Measurements from ENCODE around the gene ZFY.

DNA sequence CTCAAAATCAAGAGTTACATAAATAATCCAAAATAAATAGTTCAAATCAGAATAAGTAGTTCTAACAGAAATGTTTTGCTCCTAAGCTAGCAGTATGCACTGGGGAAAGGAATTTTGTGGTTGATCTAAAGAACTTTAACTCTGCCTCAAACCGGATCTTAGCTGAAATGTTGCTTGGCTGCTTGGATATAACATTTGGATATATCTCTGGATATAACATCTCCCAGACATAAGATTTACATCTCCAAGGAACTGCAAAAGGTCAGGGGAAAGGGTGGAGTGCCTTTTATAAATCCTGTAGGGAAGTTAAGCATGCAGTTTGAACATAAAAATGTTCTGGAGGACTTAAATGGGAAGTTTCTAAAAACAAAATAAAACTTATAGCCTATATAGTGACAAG is 83.4 kb downstream of the ZFY start:
- no peak for TF ChIP-seq POLR2A (IDR thresholded peaks at IDR 0.05)
- TF ChIP-seq, protein P1, sequence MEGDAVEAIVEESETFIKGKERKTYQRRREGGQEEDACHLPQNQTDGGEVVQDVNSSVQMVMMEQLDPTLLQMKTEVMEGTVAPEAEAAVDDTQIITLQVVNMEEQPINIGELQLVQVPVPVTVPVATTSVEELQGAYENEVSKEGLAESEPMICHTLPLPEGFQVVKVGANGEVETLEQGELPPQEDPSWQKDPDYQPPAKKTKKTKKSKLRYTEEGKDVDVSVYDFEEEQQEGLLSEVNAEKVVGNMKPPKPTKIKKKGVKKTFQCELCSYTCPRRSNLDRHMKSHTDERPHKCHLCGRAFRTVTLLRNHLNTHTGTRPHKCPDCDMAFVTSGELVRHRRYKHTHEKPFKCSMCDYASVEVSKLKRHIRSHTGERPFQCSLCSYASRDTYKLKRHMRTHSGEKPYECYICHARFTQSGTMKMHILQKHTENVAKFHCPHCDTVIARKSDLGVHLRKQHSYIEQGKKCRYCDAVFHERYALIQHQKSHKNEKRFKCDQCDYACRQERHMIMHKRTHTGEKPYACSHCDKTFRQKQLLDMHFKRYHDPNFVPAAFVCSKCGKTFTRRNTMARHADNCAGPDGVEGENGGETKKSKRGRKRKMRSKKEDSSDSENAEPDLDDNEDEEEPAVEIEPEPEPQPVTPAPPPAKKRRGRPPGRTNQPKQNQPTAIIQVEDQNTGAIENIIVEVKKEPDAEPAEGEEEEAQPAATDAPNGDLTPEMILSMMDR (IDR thresholded peaks at IDR 0.05 in 8 of 11, conservative IDR thresholded peaks at IDR 0.05 in 3 of 11): no peak
- TF ChIP-seq POLR2AphosphoS5 (IDR thresholded peaks at IDR 0.05): no peak

All from spleen (tissue), 7 donors.